Stomach (tissue), 9 donors: Measurements from ENCODE around the gene POLR2L. TPM values are rescaled to one million over a fixed set of nuclear protein-coding genes. Genes with fewer than 3 reads are reported as not detected.

ENCODE experiments used
- DNase-seq, 2 donors: peaks; one replicate each; pipeline versions ENCODE4 v3.0.0 to v3.0.0-alpha.2; 2013 to 2019
- H3K27ac ChIP-seq, 5 donors: fragments of 200-600 bp in 4 of 5; sonication (generic) in 4 of 5; one replicate each; pipeline ENCODE4 v1.5.1; 2013 to 2019; ENCODE audit warnings: mild to moderate bottlenecking in 1 of 5, moderate library complexity in 1 of 5
- H3K27me3 ChIP-seq, 3 donors: fragments of 200-600 bp; sonication (generic); one replicate each; pipeline ENCODE4 v1.5.1; 2017 to 2019; ENCODE audit warnings: mixed run types in 1 of 3
- H3K36me3 ChIP-seq, 4 donors: fragments of 200-600 bp; sonication (generic); 1 replicate in 3 of 4; 2 replicates in 1 of 4; pipeline ENCODE4 v1.5.1; 2016 to 2019
- H3K4me1 ChIP-seq, 4 donors: fragments of 200-600 bp; sonication (generic); one replicate each; pipeline ENCODE4 v1.5.1; 2016 to 2019
- H3K4me3 ChIP-seq, 4 donors: fragments of 200-600 bp; sonication (generic) in 3 of 4; one replicate each; pipeline ENCODE4 v1.5.1; 2016 to 2019; ENCODE audit warnings: mild to moderate bottlenecking in 1 of 4
- H3K9me3 ChIP-seq, 4 donors: fragments of 200-600 bp; sonication (generic); one replicate each; pipeline ENCODE4 v1.5.1; 2016 to 2019
- EP300 ChIP-seq: sonication (generic); formaldehyde crosslinking; IDR thresholded peaks from one replicate; pipeline ENCODE4 v1.6.1; 2017; ENCODE audit warnings: antibody characterized with exemption
- POLR2A ChIP-seq, 4 donors: fragments of 450-650 bp; IDR thresholded peaks; one replicate each; pipeline ENCODE4 v1.6.1; 2016; ENCODE audit warnings: antibody characterized with exemption in 4 of 4, control low read depth in 2 of 4, mild to moderate bottlenecking in 1 of 4, moderate library complexity in 1 of 4
- POLR2AphosphoS5 ChIP-seq, 3 donors: sonication (generic); formaldehyde crosslinking; IDR thresholded peaks; one replicate each; pipeline ENCODE4 v1.6.1; 2016; ENCODE audit warnings: antibody characterized with exemption in 3 of 3
- WGBS, 5 donors: extraction: QIAGEN DNeasy Blood & Tissue Kit in 3 of 5; methylation state at CpG; one replicate each; pipeline versions ENCODE4 v1.1.5 to v1.1.7; 2013 to 2018; 5-methylcytosine and 5-hydroxymethylcytosine counted together
- intact Hi-C: fragments of 100-400 bp; cut with DNase I; formaldehyde crosslinking; loops from one replicate; pipeline ENCODE4 v1.15.1; 2023; ENCODE audit warnings: low total_unique reads
- polyA plus RNA-seq, 3 donors: library from polyadenylated mRNA; stranded (reverse); fragments of 200-250 nt; gene quantifications; one replicate each; pipeline ENCODE4 v1.2.3, GENCODE V29; 2013
- total RNA-seq, 5 donors: library from RNA; depleted of rRNA; stranded (reverse); fragments of >200 nt; gene quantifications; one replicate each; pipeline versions ENCODE4 v1.1.0 to v1.2.3, GENCODE V29; 2014 to 2016
- TF ChIP-seq, protein P1 (sequence below), 7 experiments: fragments of 450-650 bp in 4 of 7; fragments of 200-600 bp in 3 of 7; sonication (generic) in 3 of 7; IDR thresholded peaks; one replicate each; pipeline ENCODE4 v1.5.1; 2016 to 2019; ENCODE audit warnings: antibody characterized with exemption in 7 of 7, control low read depth in 2 of 7, mild to moderate bottlenecking in 1 of 7
- donor health status: healthy with polysubstance abuse.
- donor health status: Bipolar disorder and iron deficiency.
- donor health status: healthy.

POLR2L gene
- total and polyA plus RNA-seq, 8 donors = 13.8 to 407 (median 110) TPM

DNA sequence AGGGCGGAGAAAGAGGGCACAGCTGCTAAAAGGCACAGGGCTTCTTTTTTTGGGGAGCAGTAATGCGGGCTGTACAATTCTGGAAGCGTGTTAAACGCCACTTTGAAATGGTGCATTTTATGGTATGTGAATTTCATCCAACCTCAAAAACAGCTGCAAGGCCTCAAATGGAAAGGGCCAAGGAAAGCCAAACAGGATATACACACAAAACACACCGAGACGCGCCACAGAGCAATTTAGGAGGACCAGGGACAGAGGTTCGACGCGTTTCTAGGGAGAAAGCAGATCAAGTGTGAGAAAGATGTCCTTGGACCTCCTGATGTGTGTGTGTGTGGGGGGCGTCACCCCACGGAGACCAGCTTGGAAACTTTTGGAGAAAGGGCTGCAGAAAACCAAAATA is 31.4 kb upstream of the POLR2L start:
- 68 to 73% (median 69%) methylated on average over 11 to 12 of the region's 12 CpGs for WGBS, 5 donors
- intact Hi-C loops = no loop called here
- DNase-seq = peak in 1 of 2 donors; percentile 60

DNA sequence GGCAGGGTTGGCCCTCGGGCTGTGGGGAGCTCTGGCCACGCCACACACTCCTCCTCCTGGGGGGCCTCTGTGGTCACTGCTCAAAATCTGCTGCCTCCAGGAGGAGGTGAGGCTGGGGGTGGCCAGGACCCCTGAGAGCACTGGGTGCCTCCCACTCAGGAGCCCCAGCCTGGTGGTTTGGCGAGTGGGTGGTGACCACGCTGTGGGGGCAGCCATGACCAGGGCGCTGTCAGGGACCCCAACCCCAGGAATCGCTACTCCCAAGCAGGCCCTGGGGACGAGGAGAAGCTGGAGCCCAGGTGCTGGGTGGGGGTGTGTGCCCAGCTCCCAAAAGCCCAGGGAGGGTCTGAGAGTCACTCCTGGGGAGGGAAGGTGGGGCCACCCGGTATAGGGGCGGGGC is 30.5 kb upstream of the POLR2L start:
- no peak overlapping the region for H3K4me3 ChIP-seq
- H3K9me3 ChIP-seq = no peaks in the 10 kb centered on the region
- peaks cover 0 to 47% (median 24%) of the 10 kb centered on the region in 4 donors for H3K36me3 ChIP-seq
- intact Hi-C loops = no loop called here
- TF ChIP-seq POLR2AphosphoS5 (IDR thresholded peaks at IDR 0.05) (no peak), EP300 (no peak), POLR2A (IDR thresholded peaks at IDR 0.05) (no peak)
- TF ChIP-seq, protein P1, sequence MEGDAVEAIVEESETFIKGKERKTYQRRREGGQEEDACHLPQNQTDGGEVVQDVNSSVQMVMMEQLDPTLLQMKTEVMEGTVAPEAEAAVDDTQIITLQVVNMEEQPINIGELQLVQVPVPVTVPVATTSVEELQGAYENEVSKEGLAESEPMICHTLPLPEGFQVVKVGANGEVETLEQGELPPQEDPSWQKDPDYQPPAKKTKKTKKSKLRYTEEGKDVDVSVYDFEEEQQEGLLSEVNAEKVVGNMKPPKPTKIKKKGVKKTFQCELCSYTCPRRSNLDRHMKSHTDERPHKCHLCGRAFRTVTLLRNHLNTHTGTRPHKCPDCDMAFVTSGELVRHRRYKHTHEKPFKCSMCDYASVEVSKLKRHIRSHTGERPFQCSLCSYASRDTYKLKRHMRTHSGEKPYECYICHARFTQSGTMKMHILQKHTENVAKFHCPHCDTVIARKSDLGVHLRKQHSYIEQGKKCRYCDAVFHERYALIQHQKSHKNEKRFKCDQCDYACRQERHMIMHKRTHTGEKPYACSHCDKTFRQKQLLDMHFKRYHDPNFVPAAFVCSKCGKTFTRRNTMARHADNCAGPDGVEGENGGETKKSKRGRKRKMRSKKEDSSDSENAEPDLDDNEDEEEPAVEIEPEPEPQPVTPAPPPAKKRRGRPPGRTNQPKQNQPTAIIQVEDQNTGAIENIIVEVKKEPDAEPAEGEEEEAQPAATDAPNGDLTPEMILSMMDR (IDR thresholded peaks at IDR 0.05) = no peak
- DNase-seq = no peak
- H3K27ac ChIP-seq = no peak overlapping the region
- no peaks in the 10 kb centered on the region for H3K4me1 ChIP-seq
- no peaks in the 10 kb centered on the region for H3K27me3 ChIP-seq
- 87 to 92% (median 89%) methylated on average over 8 to 9 of the region's 9 CpGs; no CpG with 5 or more reads in 1 of the 5 donors for WGBS, 5 donors

More for the DNA sequence above, 31.4 kb upstream of the POLR2L start:
- Histone ChIP-seq H3K4me3 (no peak overlapping the region), H3K9me3 (no peaks in the 10 kb centered on the region), H3K27ac (no peak overlapping the region), H3K4me1 (no peaks in the 10 kb centered on the region), H3K36me3 (peaks cover 0 to 47% (median 27%) of the 10 kb centered on the region in 4 donors), H3K27me3 (no peaks in the 10 kb centered on the region)
- TF ChIP-seq POLR2A (IDR thresholded peaks at IDR 0.05) (no peak), POLR2AphosphoS5 (IDR thresholded peaks at IDR 0.05) (no peak), EP300 (no peak)
- TF ChIP-seq, protein P1 (IDR thresholded peaks at IDR 0.05) = no peak

DNA sequence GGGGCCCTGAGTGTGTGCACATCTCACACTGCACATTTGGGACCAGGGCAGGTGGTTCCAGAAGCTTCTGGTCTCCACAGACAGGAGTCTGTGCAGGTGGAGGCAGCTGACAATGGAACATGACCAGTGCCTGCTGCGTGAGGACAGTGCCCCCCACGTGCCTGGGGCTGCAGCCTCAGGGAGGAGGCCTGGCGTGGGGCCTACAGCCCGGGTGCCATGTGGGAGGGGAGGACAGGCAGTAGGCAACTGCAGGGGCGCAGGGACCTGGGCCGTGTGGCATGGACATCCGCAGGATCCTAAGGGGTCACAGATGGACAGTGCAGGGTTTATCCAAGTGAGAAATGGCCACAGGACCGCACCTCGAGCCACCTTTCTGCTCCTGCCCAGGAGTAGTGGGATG is 29.1 kb upstream of the POLR2L start:
- TF ChIP-seq POLR2A (IDR thresholded peaks at IDR 0.05) (no peak), POLR2AphosphoS5 (IDR thresholded peaks at IDR 0.05) (no peak), EP300 (no peak)
- TF ChIP-seq, protein P1 (IDR thresholded peaks at IDR 0.05) = no peak
- intact Hi-C loops = no loop called here
- no peak overlapping the region for H3K4me3 ChIP-seq
- no peak for DNase-seq
- no peaks in the 10 kb centered on the region for H3K27me3 ChIP-seq
- no peak overlapping the region for H3K27ac ChIP-seq
- 65 to 79% (median 77%) methylated on average over 5 to 9 of the region's 9 CpGs for WGBS, 5 donors
- H3K4me1 ChIP-seq = no peaks in the 10 kb centered on the region
- H3K9me3 ChIP-seq = no peaks in the 10 kb centered on the region
- peaks cover 3 to 55% (median 26%) of the 10 kb centered on the region in 4 donors for H3K36me3 ChIP-seq

DNA sequence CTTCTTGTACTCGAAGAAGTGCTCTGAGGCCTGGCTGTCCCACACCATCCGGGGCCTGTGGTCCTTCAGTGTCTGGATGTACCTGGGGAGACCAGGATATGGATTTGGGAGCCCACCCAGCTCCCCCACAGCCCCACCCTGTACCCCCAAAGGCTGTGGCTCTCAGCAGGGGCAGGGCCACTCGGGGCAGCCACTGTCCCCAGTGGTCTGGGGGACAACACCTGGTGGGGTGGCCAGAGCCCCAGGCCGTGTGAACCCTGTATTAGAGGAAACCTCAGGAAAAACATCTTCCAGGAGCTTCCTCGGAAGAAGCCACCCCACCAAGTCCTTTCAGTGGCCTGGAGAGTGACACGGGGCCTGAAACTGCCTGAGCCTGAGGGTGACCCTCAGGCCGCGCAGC is 28.1 kb upstream of the POLR2L start:
- Histone ChIP-seq H3K27ac (no peak overlapping the region), H3K4me1 (no peaks in the 10 kb centered on the region), H3K9me3 (no peaks in the 10 kb centered on the region), H3K4me3 (no peak overlapping the region), H3K27me3 (no peaks in the 10 kb centered on the region), H3K36me3 (peaks cover 3 to 61% (median 37%) of the 10 kb centered on the region in 4 donors)
- intact Hi-C loops = no loop called here
- 83 to 92% (median 91%) methylated on average over 3 to 8 of the region's 8 CpGs for WGBS, 5 donors
- TF ChIP-seq EP300 = no peak
- TF ChIP-seq POLR2AphosphoS5 (IDR thresholded peaks at IDR 0.05) = no peak
- TF ChIP-seq, protein P1 (IDR thresholded peaks at IDR 0.05) = no peak
- no peak for DNase-seq
